Measurements from ENCODE around the gene LEPROT.
"Not testable (repeated sequence)": the region's sequence is repeated elsewhere in the genome, so short reads cannot be mapped to it uniquely, and the experiment has no call there.

Gene LEPROT

DNA sequence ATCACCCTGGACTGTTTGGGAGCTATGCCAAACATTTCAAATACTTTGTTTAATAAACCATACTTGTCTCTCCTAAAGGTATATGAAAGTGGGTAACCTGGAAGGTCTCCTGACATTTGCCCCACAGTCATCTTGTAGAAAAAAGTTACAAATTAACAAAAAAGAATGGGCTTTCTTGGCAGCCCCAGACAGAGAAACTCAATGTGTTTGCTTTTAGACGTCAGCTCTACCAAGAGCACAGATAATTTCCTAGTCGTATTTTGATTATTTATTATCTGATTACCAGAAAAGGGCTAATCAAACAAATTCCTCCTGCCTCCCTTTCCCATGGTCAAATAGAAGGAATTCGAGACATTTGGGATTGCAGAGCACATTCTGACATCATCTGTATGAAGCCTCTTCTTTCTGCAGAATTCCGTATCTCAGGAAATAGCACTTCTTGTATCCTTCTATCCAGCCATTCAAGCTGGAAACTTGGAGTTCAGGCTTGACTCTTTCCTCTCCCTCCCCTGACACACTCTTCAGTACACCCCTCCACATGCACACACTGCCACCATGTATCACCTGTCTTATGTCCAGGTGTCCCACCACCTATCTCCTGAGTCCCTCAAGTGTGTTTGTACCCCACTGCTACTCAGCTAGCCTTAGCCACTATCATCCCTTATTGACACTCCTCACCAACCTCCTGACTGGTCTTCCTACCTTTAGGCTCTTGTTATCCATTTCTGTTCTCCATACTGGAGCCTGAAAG, 42.8 kb upstream of the LEPROT start:
- H3K36me3 ChIP-seq (ENCODE audit: control insufficient read depth in 2 of 2, insufficient read depth in 1 of 2, low read length in 2 of 2) = no peaks in the 10 kb centered on the region
- H3K4me1 ChIP-seq (ENCODE audit: control insufficient read depth, insufficient read depth, low read length) = no peaks in the 10 kb centered on the region
- ChIA-PET CTCF (interaction anchor here (1.1 kb wide), 1 partner anchor 310 kb away, joined by 3 read pairs; no protein-coding TSS in a partner anchor), POLR2A (no interaction called here)
- H3K27ac ChIP-seq (ENCODE audit: extremely low read depth, low read depth, low read length) = no peak overlapping the region
- TF ChIP-seq SCRT1 (tag by site-specific recombination; IDR thresholded peaks at IDR 0.05; ENCODE audit: borderline replicate concordance) (no peak), ZNF48 (tag by site-specific recombination; IDR thresholded peaks at IDR 0.05) (no peak), ZNF707 (tag by site-specific recombination; IDR thresholded peaks at IDR 0.05) (no peak), ZNF510 (tag by site-specific recombination; IDR thresholded peaks at IDR 0.05; ENCODE audit: insufficient replicate concordance) (no peak), ZNF76 (tag by site-specific recombination; IDR thresholded peaks at IDR 0.05; ENCODE audit: borderline replicate concordance, low read depth) (no peak), ZBTB1 (tag by site-specific recombination; IDR thresholded peaks at IDR 0.05) (no peak), ZNF223 (tag by site-specific recombination; IDR thresholded peaks at IDR 0.05) (no peak)
- TF ChIP-seq, protein P1, sequence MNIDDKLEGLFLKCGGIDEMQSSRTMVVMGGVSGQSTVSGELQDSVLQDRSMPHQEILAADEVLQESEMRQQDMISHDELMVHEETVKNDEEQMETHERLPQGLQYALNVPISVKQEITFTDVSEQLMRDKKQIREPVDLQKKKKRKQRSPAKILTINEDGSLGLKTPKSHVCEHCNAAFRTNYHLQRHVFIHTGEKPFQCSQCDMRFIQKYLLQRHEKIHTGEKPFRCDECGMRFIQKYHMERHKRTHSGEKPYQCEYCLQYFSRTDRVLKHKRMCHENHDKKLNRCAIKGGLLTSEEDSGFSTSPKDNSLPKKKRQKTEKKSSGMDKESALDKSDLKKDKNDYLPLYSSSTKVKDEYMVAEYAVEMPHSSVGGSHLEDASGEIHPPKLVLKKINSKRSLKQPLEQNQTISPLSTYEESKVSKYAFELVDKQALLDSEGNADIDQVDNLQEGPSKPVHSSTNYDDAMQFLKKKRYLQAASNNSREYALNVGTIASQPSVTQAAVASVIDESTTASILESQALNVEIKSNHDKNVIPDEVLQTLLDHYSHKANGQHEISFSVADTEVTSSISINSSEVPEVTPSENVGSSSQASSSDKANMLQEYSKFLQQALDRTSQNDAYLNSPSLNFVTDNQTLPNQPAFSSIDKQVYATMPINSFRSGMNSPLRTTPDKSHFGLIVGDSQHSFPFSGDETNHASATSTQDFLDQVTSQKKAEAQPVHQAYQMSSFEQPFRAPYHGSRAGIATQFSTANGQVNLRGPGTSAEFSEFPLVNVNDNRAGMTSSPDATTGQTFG (tag by site-specific recombination; IDR thresholded peaks at IDR 0.05; ENCODE audit: borderline replicate concordance) = no peak
- TF ChIP-seq, protein P2, sequence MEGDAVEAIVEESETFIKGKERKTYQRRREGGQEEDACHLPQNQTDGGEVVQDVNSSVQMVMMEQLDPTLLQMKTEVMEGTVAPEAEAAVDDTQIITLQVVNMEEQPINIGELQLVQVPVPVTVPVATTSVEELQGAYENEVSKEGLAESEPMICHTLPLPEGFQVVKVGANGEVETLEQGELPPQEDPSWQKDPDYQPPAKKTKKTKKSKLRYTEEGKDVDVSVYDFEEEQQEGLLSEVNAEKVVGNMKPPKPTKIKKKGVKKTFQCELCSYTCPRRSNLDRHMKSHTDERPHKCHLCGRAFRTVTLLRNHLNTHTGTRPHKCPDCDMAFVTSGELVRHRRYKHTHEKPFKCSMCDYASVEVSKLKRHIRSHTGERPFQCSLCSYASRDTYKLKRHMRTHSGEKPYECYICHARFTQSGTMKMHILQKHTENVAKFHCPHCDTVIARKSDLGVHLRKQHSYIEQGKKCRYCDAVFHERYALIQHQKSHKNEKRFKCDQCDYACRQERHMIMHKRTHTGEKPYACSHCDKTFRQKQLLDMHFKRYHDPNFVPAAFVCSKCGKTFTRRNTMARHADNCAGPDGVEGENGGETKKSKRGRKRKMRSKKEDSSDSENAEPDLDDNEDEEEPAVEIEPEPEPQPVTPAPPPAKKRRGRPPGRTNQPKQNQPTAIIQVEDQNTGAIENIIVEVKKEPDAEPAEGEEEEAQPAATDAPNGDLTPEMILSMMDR (tag by site-specific recombination; IDR thresholded peaks at IDR 0.05) = no peak
- H3K4me3 ChIP-seq (ENCODE audit: low read depth, low read length) = no peak overlapping the region
- no peaks in the 10 kb centered on the region for H3K9me3 ChIP-seq (ENCODE audit: control insufficient read depth, insufficient read depth, low read depth, low read length)

DNA sequence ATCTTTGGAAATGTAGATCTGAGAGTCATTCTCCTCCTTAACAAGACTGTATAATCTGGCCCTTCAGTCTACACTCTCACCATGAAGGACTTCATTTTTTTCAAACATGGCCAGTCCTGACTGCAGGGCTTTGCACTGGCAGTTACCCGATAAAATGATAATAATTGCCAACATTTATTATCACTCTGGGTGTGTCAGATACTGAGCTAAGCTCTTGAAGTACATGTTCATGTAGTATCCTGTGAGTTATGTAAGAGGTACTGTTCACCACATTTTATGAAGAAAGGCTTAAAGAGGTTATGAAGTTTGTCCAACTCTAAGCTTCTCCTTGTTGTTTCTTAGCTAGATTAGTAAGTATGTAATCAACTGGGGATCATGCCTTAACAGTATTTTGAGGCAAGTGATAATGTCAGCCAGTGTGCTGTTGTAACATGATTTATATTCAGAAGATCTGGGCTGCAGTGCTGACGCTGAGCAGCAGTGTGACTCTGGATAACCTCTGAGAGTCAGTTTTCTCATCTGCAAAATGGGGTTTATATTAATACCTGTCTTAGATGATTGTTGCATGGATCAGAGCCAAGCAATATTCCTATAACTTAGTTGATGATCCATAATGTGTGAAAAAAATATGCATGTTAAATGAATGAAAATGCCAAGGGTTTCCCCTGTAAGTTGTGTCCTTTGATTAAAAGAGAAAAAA, 42.1 kb upstream of the LEPROT start:
- Histone ChIP-seq H3K9me3 (ENCODE audit: control insufficient read depth, insufficient read depth, low read depth, low read length) (no peaks in the 10 kb centered on the region), H3K4me1 (ENCODE audit: control insufficient read depth, insufficient read depth, low read length) (no peaks in the 10 kb centered on the region), H3K4me3 (ENCODE audit: low read depth, low read length) (no peak overlapping the region), H3K36me3 (ENCODE audit: control insufficient read depth in 2 of 2, insufficient read depth in 1 of 2, low read length in 2 of 2) (peaks cover 0 to 3% of the 10 kb centered on the region in 2 experiments; a peak in 1 of 3 replicates), H3K27ac (ENCODE audit: extremely low read depth, low read depth, low read length) (no peak overlapping the region)
- TF ChIP-seq KLF17 (tag by site-specific recombination; IDR thresholded peaks at IDR 0.05) (no peak), REST (tag by site-specific recombination; IDR thresholded peaks at IDR 0.05) (no peak), ZNF433 (tag by site-specific recombination; IDR thresholded peaks at IDR 0.05; ENCODE audit: low read depth) (no peak), ZNF292 (tag by site-specific recombination; IDR thresholded peaks at IDR 0.05; ENCODE audit: borderline replicate concordance, low read depth) (no peak)
- TF ChIP-seq, protein P3, sequence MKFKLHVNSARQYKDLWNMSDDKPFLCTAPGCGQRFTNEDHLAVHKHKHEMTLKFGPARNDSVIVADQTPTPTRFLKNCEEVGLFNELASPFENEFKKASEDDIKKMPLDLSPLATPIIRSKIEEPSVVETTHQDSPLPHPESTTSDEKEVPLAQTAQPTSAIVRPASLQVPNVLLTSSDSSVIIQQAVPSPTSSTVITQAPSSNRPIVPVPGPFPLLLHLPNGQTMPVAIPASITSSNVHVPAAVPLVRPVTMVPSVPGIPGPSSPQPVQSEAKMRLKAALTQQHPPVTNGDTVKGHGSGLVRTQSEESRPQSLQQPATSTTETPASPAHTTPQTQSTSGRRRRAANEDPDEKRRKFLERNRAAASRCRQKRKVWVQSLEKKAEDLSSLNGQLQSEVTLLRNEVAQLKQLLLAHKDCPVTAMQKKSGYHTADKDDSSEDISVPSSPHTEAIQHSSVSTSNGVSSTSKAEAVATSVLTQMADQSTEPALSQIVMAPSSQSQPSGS (tag by site-specific recombination; IDR thresholded peaks at IDR 0.05; ENCODE audit: low read depth) = no peak
- POLR2A ChIA-PET = no interaction called here
- CTCF ChIA-PET = interaction anchor here (1.1 kb wide), 1 partner anchor 309 kb away, joined by 3 read pairs; no protein-coding TSS in a partner anchor

DNA sequence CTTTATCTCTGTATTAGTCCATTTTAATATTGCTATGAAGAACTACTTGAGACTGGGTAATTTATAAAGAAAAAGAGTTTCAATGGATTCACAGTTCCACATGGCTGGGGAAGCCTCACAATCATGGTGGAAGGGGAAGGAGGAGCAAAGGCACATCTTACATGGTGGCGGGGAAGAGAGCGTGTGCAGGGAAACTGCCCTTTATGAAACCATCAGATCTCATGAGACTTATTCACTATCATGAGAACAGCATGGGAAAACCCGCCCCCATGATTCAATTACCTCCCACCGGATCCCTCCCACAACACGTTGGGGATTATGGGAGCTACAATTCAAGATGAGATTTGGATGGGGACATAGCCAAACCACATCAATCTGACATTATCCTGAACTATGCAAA, 36.0 kb upstream of the LEPROT start:
- H3K4me1 ChIP-seq (ENCODE audit: control insufficient read depth, insufficient read depth, low read length); H3K4me3 ChIP-seq (ENCODE audit: low read depth, low read length); H3K27ac ChIP-seq (ENCODE audit: extremely low read depth, low read depth, low read length); H3K9me3 ChIP-seq (ENCODE audit: control insufficient read depth, insufficient read depth, low read depth, low read length); POLR2A ChIA-PET: not testable (repeated sequence)
- H3K36me3 ChIP-seq (ENCODE audit: control insufficient read depth in 2 of 2, insufficient read depth in 1 of 2, low read length in 2 of 2) = peaks cover 0 to 48% of the 10 kb centered on the region in 2 experiments; a peak in 1 of 3 replicates
- CTCF ChIA-PET = interaction anchor here (1.2 kb wide), 1 partner anchor 75 kb away, joined by 3 read pairs; no protein-coding TSS in a partner anchor

Data from HEK293 (cell line).